Neural cell (in vitro differentiated cells): ENCODE results near the gene CCDC12. TPM values are rescaled to one million over a fixed set of nuclear protein-coding genes. Genes with fewer than 3 reads are reported as not detected.

ENCODE experiments used
- H2AFZ ChIP-seq: fragments of 200-600, 300-800 bp; sonication (generic), shearing (Covaris generic); 2 replicates; pipeline ENCODE4 v1.6.0; 2014; ENCODE audit warnings: low read depth, mild to moderate bottlenecking, antibody characterized with exemption, low read length, moderate library complexity
- H3F3A ChIP-seq: fragments of 200-600 bp; shearing (Covaris generic); 2 replicates; pipeline ENCODE4 v1.6.1; 2016; ENCODE audit warnings: mild to moderate bottlenecking, moderate library complexity, mixed read lengths, antibody characterized with exemption, low read length; ENCODE audit not compliant: insufficient read depth, poor library complexity, severe bottlenecking
- H3K27ac ChIP-seq: fragments of 200-600, 300-800 bp; sonication (generic), shearing (Covaris generic); 2 replicates; pipeline ENCODE4 v1.5.1; 2014; ENCODE audit warnings: mild to moderate bottlenecking, low read length, moderate library complexity
- H3K27me3 ChIP-seq: fragments of 300-800, 200-600 bp; sonication (generic), shearing (Covaris generic); 2 replicates; pipeline ENCODE4 v1.6.0; 2014; ENCODE audit warnings: mild to moderate bottlenecking, low read depth, low read length, moderate library complexity; ENCODE audit not compliant: insufficient read depth
- H3K36me3 ChIP-seq: fragments of 300-800, 200-600 bp; sonication (generic), shearing (Covaris generic); 2 replicates; pipeline ENCODE4 v1.5.1; 2014; ENCODE audit warnings: mild to moderate bottlenecking, antibody characterized with exemption, low read length, moderate library complexity; ENCODE audit not compliant: insufficient read depth
- H3K4me2 ChIP-seq: fragments of 300-800, 200-600 bp; sonication (generic), shearing (Covaris generic); 2 replicates; pipeline ENCODE4 v1.6.0; 2014; ENCODE audit warnings: mild to moderate bottlenecking, low read length
- H3K4me3 ChIP-seq: fragments of 300-800, 200-600 bp; sonication (generic), shearing (Covaris generic); 2 replicates; pipeline ENCODE4 v1.5.1; 2014; ENCODE audit warnings: mild to moderate bottlenecking, low read length, moderate library complexity
- H3K79me2 ChIP-seq: fragments of 200-600 bp; shearing (Covaris generic); replicated peaks from 2 replicates; pipeline ENCODE4 v1.6.0; 2014; ENCODE audit warnings: mild to moderate bottlenecking, low read length, moderate library complexity; ENCODE audit not compliant: insufficient read depth
- H3K9ac ChIP-seq: fragments of 300-800, 200-600 bp; sonication (generic), shearing (Covaris generic); 2 replicates; pipeline ENCODE4 v1.6.1; 2016; ENCODE audit warnings: mild to moderate bottlenecking, low read length, mixed read lengths
- H3K9me2 ChIP-seq: fragments of 200-600 bp; shearing (Covaris generic); 2 replicates; pipeline ENCODE4 v1.6.1; 2016; ENCODE audit warnings: mild to moderate bottlenecking, low read length, mixed read lengths; ENCODE audit not compliant: insufficient read depth
- H3K9me3 ChIP-seq: fragments of 200-600, 300-800 bp; sonication (generic), shearing (Covaris generic); 2 replicates; pipeline ENCODE4 v1.6.1; 2016; ENCODE audit warnings: mild to moderate bottlenecking, mixed run types, low read length, moderate library complexity, mixed read lengths
- H4K20me1 ChIP-seq: fragments of 200-600 bp; shearing (Covaris generic); 2 replicates; pipeline ENCODE4 v1.6.1; 2016; ENCODE audit warnings: mild to moderate bottlenecking, mixed run types; ENCODE audit not compliant: insufficient read depth
- EP300 ChIP-seq: fragments of 450-650 bp; conservative IDR thresholded peaks from 2 replicates; pipeline ENCODE4 v1.6.1; 2014; ENCODE audit warnings: antibody characterized with exemption, mild to moderate bottlenecking, moderate library complexity; ENCODE audit not compliant: poor library complexity, severe bottlenecking
- EZH2 ChIP-seq: fragments of 200-600, 300-800 bp; shearing (Covaris generic), sonication (generic); IDR thresholded peaks from 2 replicates; pipeline ENCODE4 v1.6.1; 2014; ENCODE audit warnings: antibody characterized with exemption, low read length, borderline replicate concordance, mild to moderate bottlenecking; ENCODE audit not compliant: insufficient read depth, poor library complexity, severe bottlenecking
- MXI1 ChIP-seq: fragments of 450-650 bp; conservative IDR thresholded peaks from 2 replicates; pipeline ENCODE4 v1.6.1; 2014; ENCODE audit warnings: antibody characterized with exemption, mild to moderate bottlenecking; ENCODE audit not compliant: poor library complexity, severe bottlenecking
- POLR2AphosphoS5 ChIP-seq: IDR thresholded peaks from 2 replicates; pipeline ENCODE4 v1.6.1; 2012
- RAD21 ChIP-seq: fragments of 450-650 bp; conservative IDR thresholded peaks from 2 replicates; pipeline ENCODE4 v1.6.1; 2014; ENCODE audit warnings: antibody characterized with exemption, mild to moderate bottlenecking, moderate library complexity
- SMC3 ChIP-seq: fragments of 450-650 bp; conservative IDR thresholded peaks from 2 replicates; pipeline ENCODE4 v1.6.1; 2014; ENCODE audit warnings: antibody characterized with exemption, mild to moderate bottlenecking, moderate library complexity; ENCODE audit not compliant: poor library complexity
- TAF1 ChIP-seq: IDR thresholded peaks from 2 replicates; pipeline ENCODE4 v1.6.1; 2012; ENCODE audit warnings: low read depth
- polyA plus RNA-seq: library from polyadenylated mRNA; depleted of rRNA; stranded (reverse); fragments of >200 nt; gene quantifications from 2 replicates; pipeline ENCODE4 v1.2.3, GENCODE V29; 2014
- TF ChIP-seq, protein P1 (sequence below): IDR thresholded peaks from 2 replicates; pipeline ENCODE4 v1.6.1; 2012; ENCODE audit warnings: borderline replicate concordance
- TF ChIP-seq, protein P2 (sequence below): fragments of 450-650 bp; IDR thresholded peaks from 2 replicates; pipeline ENCODE4 v1.5.1; 2014; ENCODE audit warnings: antibody characterized with exemption, mild to moderate bottlenecking, moderate library complexity; ENCODE audit not compliant: poor library complexity, severe bottlenecking

CCDC12 gene
- polyA plus RNA-seq, 1 donor from 2014 or later, result 46.4 TPM

DNA sequence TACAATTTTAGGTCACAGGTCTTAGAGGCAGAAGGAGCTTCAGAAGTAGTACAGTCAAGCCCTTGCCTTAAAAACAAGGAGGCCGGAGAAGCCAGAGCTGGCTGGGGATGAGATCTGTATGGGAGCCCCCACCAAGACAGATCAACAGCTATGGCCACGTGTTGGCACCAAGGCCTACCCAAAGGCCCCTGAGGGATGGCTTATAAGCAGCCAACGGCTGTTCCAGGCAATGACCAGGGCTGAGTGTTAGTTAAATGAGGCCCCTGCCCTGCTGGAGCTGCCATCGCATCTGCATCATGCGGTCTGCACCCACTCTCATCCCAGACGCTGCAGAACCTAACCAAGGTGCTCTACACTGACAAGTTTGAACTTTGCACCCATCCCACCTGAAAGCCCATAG, 43.3 kb downstream of the CCDC12 start (continued):
- TF ChIP-seq, protein P1, sequence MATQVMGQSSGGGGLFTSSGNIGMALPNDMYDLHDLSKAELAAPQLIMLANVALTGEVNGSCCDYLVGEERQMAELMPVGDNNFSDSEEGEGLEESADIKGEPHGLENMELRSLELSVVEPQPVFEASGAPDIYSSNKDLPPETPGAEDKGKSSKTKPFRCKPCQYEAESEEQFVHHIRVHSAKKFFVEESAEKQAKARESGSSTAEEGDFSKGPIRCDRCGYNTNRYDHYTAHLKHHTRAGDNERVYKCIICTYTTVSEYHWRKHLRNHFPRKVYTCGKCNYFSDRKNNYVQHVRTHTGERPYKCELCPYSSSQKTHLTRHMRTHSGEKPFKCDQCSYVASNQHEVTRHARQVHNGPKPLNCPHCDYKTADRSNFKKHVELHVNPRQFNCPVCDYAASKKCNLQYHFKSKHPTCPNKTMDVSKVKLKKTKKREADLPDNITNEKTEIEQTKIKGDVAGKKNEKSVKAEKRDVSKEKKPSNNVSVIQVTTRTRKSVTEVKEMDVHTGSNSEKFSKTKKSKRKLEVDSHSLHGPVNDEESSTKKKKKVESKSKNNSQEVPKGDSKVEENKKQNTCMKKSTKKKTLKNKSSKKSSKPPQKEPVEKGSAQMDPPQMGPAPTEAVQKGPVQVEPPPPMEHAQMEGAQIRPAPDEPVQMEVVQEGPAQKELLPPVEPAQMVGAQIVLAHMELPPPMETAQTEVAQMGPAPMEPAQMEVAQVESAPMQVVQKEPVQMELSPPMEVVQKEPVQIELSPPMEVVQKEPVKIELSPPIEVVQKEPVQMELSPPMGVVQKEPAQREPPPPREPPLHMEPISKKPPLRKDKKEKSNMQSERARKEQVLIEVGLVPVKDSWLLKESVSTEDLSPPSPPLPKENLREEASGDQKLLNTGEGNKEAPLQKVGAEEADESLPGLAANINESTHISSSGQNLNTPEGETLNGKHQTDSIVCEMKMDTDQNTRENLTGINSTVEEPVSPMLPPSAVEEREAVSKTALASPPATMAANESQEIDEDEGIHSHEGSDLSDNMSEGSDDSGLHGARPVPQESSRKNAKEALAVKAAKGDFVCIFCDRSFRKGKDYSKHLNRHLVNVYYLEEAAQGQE, result no peak

DNA sequence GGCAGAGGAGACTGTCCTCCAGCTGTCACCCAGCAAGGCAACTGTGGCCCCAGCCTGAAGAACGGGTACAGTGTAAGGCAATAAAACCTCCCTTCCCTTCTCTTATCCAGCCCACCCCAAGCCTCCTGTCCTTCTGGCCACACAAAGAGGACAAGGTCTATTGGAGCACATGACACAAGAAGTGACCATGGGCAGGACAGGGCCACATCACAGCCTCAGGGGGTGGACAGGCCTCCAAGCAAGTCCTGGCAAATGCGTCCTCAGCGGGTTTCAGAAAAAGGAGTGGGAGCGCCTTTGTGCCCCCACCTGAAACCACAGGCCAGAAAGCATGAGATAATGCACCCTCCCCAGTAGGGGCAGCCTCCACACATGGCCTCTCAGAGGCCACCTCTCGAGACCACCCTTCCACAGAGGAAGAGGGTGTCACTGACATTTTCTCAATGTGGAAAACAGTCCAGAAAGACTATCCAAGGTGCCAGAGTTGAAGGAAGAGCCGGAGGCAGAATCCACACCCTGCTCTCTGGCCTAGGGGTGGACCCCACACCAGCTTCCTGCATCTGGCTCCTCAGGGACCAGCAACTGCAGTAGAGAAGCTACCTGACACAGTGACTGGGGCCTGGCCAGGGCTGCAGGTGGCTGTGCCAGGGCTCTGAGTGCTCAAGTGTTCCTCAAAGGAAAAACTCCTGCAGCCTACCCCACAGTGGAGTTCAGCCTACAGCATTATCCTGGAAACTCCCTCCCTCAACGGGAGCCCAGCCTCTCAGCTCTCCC, 43.9 kb downstream of the CCDC12 start:
- TF ChIP-seq MXI1 (no peak), RAD21 (no peak), POLR2AphosphoS5 (no peak), EP300 (no peak), TAF1 (no peak), SMC3 (no peak), EZH2 (no peak)
- TF ChIP-seq, protein P2, sequence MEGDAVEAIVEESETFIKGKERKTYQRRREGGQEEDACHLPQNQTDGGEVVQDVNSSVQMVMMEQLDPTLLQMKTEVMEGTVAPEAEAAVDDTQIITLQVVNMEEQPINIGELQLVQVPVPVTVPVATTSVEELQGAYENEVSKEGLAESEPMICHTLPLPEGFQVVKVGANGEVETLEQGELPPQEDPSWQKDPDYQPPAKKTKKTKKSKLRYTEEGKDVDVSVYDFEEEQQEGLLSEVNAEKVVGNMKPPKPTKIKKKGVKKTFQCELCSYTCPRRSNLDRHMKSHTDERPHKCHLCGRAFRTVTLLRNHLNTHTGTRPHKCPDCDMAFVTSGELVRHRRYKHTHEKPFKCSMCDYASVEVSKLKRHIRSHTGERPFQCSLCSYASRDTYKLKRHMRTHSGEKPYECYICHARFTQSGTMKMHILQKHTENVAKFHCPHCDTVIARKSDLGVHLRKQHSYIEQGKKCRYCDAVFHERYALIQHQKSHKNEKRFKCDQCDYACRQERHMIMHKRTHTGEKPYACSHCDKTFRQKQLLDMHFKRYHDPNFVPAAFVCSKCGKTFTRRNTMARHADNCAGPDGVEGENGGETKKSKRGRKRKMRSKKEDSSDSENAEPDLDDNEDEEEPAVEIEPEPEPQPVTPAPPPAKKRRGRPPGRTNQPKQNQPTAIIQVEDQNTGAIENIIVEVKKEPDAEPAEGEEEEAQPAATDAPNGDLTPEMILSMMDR, result no peak
- TF ChIP-seq, protein P1, result no peak
- Histone ChIP-seq H3K9me3 (no peaks in the 10 kb centered on the region), H3K27me3 (no peaks in the 10 kb centered on the region), H3K4me3 (no peak overlapping the region), H3K27ac (no peak overlapping the region), H3K4me2 (no peak overlapping the region), H2AFZ (no peak overlapping the region), H3K36me3 (no peaks in the 10 kb centered on the region), H3K9me2 (no peaks in the 10 kb centered on the region), H4K20me1 (no peaks in the 10 kb centered on the region), H3K9ac (no peak overlapping the region), H3K79me2 (peaks cover 5% of the 10 kb centered on the region), H3F3A (no peaks in the 10 kb centered on the region)
